Activated naive CD4-positive, alpha-beta T cell treated with anti-CD3 and anti-CD28 coated beads, Interleukin-2, amount 50 U/mL, for 72 hours (primary cell): Measurements from ENCODE around the gene MDN1. TPM values are rescaled to one million over a fixed set of nuclear protein-coding genes. Genes with fewer than 3 reads are reported as not detected.
"Not testable (repeated sequence)": the region's sequence is repeated elsewhere in the genome, so short reads cannot be mapped to it uniquely, and the experiment has no call there.

Source experiments
- ATAC-seq, 2 donors: fragments of 150-1000 bp; cut with Tn5 transposase; 2 replicates each; pipeline ENCODE4 v1.10.0; 2021; ENCODE audit warnings: mild to moderate bottlenecking in 2 of 2, moderate library complexity in 2 of 2
- DNase-seq, 2 donors: peaks; one replicate each; pipeline ENCODE4 v3.0.0; 2021 to 2022; ENCODE audit warnings: low spot score in 2 of 2
- H3K27ac Mint-ChIP-seq, 2 donors: one replicate each; pipeline ENCODE4 v1.8.0; 2022; ENCODE audit warnings: mild to moderate bottlenecking in 2 of 2, mixed read lengths in 2 of 2
- H3K36me3 Mint-ChIP-seq, 2 donors: one replicate each; pipeline ENCODE4 v1.8.0; 2022; ENCODE audit warnings: mixed read lengths in 2 of 2
- H3K9me3 Mint-ChIP-seq, 2 donors: one replicate each; pipeline ENCODE4 v1.8.0; 2022; ENCODE audit warnings: mixed read lengths in 2 of 2
- total RNA-seq, 2 donors: library from RNA; stranded (reverse); gene quantifications; one replicate each; pipeline ENCODE4 v1.2.3, GENCODE V29; 2022

MDN1 gene
- total RNA-seq, 2 donors from 2014 or later, result 57.5 to 76.8 TPM

DNA sequence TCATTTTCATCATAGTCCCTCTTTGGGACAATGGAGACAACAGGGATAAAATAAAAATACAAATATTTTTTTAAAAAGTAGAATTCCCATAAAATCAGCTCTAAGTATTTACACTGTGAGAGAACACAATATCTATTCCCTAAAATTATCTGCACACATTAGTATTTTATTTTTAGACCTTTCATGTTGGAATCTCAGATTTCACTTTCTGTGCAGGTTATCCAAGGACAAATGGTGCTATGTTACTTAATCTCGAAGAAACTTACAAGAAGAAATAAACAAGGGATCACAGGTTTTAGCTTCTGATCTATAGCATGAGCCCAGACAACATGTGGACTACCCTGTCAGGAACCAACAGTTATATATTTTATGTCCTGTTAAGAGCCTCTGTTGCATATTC lies 158.0 kb downstream of the MDN1 start:
- no peak for ATAC-seq
- peak overlapping the region in 1 of 2 donors; percentile 53 for H3K27ac Mint-ChIP-seq
- H3K36me3 Mint-ChIP-seq, result peaks cover 18 to 23% of the 10 kb centered on the region in 2 donors

DNA sequence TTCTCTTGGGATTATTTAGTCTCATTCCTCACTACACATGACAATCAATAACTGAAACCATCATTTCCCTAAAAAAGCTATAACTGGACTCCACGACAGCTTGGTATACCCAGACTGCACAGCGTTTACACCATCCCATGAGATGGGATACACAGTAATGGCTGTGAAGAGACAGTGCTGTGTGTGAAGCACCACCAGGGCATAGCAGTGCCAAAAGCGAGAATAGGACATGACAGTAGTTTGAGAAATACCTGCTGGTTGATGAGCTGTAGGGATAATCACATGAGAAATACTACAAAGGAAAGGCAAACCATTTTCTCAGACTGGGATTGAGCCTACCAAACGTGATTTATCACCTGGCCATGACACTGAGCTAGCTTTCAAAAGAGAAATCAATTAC lies 158.6 kb downstream of the MDN1 start:
- Mint-ChIP-seq H3K36me3 (peaks cover 18 to 23% of the 10 kb centered on the region in 2 donors), H3K9me3 (no peaks in the 10 kb centered on the region), H3K27ac (no peak overlapping the region)
- no peak for ATAC-seq
- DNase-seq, result no peak

More for the DNA sequence above, 158.0 kb downstream of the MDN1 start:
- H3K9me3 Mint-ChIP-seq, result no peaks in the 10 kb centered on the region
- no peak for DNase-seq

DNA sequence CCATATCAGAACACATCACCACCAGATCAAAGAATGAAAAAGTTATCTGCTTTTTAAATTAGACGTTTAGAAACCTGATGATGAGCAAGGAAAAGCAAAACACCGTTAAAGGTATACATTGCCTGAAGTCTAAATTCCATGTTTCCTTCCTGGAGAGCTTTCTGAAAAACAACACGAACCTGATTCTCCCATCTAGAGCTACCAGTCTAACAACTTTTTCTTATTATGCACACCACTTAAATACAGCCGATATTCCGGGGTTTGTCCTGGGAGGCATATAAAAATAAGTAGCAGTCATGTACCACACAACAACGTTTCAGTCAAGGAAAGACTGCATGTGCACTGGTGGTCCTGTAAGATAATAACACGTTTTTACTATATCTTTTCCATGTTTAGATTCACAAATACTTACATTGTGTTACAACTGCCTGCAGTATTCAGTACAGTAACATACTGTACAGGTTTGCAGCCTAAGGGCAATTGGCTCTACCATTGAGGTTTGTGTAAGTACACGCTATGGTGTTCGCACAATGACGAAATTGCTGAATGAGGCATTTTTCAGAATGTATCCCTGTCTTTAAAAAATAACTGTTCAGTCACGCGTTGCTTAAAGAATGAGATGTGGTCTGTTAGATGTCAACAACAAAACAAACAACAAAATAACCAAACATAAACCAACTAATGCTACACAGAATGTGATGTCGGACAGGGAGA lies 162.0 kb downstream of the MDN1 start:
- Mint-ChIP-seq H3K36me3 (peaks cover 27 to 34% of the 10 kb centered on the region in 2 donors), H3K9me3 (no peaks in the 10 kb centered on the region), H3K27ac (peak overlapping the region; percentile 13 to 27)
- ATAC-seq (no peak), DNase-seq (no peak)

DNA sequence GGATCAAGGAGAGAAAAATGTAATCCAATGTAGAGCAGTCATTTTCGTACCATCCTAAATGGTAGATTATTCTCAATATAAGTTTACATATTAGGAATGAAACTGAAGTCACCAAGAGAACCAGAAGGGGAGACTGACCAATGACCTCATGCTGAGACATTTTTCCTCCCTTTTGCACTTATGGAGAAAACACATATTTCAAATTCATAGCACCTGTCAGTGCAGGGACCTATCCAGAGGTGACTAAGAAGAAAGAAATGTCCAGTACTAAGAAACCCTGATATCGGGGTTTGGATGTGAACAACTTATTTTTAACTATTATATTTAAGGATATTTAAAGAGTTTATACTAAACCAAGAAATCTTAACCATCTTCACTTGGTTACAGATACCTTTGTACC lies 164.5 kb downstream of the MDN1 start:
- no peaks in the 10 kb centered on the region for H3K9me3 Mint-ChIP-seq
- no peak overlapping the region for H3K27ac Mint-ChIP-seq
- ATAC-seq, result no peak
- peaks cover 22 to 38% of the 10 kb centered on the region in 2 donors for H3K36me3 Mint-ChIP-seq
- no peak for DNase-seq

DNA sequence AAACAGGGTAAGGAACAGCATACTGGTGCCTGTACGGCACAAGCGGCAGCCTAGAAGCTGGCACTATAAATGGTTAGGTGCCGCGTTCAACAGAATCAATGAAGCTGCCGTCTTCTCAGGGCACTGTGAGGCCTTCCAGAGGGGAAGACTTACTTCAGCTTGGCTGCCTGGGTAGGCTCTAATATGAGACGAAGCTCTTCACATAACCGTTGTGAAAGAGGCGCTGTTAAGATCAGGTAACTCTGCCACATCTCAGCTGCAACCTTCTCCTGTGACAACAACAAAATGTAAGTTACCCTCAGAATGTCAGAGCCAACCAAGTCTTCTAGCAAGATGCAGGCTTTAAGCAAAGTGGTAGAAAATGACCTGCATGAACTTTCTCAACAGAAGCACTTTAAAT lies 169.0 kb downstream of the MDN1 start:
- H3K9me3 Mint-ChIP-seq, result no peaks in the 10 kb centered on the region
- DNase-seq (no peak), ATAC-seq (no peak)
- peak overlapping the region in 1 of 2 donors; percentile 22 for H3K27ac Mint-ChIP-seq
- peaks cover 14 to 18% of the 10 kb centered on the region in 2 donors for H3K36me3 Mint-ChIP-seq

DNA sequence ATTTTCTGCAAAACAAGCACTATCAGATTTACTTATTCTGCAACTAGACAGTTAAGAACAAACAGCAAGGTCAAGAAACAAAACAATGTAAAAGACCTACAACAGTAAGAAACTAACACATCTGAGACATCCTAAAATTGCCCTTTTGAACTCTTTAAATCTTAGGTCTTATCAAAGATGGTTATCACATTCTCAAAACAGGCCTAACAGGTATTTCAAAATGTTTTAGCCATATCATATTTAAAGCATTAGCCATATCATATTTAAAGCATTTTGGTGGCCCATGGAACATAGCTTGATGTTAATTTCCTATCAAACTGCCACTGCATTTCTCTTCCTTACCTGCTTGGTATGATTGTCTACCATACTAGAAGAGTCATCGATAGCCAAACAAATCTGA lies 169.9 kb downstream of the MDN1 start:
- ATAC-seq (no peak), DNase-seq (no peak)
- H3K36me3 Mint-ChIP-seq, result peaks cover 16 to 19% of the 10 kb centered on the region in 2 donors
- no peak overlapping the region for H3K27ac Mint-ChIP-seq
- no peaks in the 10 kb centered on the region for H3K9me3 Mint-ChIP-seq

DNA sequence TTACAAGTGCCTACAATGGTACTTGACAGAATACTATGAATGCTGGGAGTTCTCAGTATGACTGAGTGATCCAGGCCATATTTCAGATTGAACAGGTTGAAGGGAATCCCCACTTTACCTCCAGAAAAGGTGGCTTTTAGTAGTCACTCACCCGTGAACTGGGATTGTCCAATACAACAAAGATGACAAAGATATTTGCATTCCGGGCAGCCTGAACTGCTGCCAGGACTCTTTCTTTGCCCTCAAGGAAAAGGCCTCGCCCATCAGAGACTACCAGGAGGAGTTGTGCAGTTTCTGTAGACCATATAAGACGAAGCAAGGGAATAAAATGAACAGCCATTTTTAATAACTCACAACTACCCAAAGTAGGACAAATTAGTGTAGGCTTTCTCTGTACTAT lies 174.7 kb downstream of the MDN1 start:
- Mint-ChIP-seq H3K36me3 (peaks cover 12 to 22% of the 10 kb centered on the region in 2 donors), H3K9me3 (no peaks in the 10 kb centered on the region), H3K27ac (peak overlapping the region; percentile 67 to 70)
- ATAC-seq, result no peak
- DNase-seq, result no peak

DNA sequence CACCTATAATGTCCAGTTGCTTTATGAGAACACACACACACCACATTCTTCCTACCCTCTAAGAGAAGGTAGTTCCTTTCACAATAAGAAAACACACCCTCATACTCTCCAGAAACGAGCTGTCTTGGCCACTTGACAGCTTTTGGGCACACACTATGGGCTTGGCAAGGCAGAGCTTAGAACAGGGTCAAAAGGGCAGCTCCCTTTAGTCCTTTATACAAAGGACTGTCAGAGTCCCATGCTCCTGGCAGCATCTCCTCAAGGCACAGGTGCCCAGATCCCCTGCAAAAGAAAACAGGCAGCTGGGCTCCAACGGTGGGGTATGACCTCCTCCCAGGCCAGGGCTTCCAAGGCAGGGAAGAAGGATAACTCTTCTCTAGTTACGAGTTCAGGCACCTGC lies 176.2 kb downstream of the MDN1 start:
- no peak for ATAC-seq
- no peak for DNase-seq
- Mint-ChIP-seq H3K9me3 (no peaks in the 10 kb centered on the region), H3K36me3 (peaks cover 12 to 27% of the 10 kb centered on the region in 2 donors), H3K27ac (peak overlapping the region in 1 of 2 donors; percentile 23)

DNA sequence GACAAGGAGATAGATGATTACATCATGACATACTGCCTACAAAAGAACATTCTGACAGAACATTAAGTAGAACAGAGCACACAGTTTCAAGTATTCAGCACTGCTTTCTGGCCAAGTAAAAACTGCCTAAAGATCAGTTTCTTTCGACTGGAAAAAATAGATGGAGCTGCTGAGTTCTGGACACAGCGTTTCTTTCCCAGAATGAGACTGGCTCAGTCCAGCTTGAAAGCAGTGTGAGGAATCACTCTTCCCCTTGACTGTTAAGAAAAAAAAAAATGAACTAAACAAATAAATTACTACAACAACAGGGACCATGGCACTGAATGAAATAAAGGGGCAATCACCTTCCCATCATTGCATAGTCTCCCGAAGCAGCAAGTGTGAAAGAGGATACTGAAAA lies 176.6 kb downstream of the MDN1 start:
- Mint-ChIP-seq H3K9me3 (no peaks in the 10 kb centered on the region), H3K36me3 (peaks cover 17 to 28% of the 10 kb centered on the region in 2 donors), H3K27ac (no peak overlapping the region)
- ATAC-seq, result no peak
- no peak for DNase-seq

DNA sequence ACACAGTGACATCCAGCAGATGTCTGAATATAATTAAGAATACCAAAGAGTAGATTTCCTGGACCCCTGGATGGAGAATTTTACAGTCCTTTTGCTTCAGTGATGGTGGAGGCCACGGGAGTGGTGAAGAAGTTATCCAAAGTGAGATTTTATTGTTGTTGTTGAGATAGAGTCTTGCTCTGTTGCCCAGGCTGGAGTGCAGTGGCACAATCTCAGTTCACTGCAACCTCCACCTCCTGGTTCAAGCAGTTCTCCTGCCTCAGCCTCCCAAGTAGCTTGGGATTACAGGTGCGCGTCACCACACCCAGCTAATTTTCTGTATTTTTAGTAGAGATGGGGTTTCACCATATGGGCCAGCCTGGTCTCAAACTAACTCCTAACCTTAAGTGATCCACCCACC lies 178.0 kb downstream of the MDN1 start:
- not testable (repeated sequence) for DNase-seq, H3K9me3 Mint-ChIP-seq, ATAC-seq, H3K27ac Mint-ChIP-seq
- H3K36me3 Mint-ChIP-seq, result peaks cover 15 to 28% of the 10 kb centered on the region in 2 donors

DNA sequence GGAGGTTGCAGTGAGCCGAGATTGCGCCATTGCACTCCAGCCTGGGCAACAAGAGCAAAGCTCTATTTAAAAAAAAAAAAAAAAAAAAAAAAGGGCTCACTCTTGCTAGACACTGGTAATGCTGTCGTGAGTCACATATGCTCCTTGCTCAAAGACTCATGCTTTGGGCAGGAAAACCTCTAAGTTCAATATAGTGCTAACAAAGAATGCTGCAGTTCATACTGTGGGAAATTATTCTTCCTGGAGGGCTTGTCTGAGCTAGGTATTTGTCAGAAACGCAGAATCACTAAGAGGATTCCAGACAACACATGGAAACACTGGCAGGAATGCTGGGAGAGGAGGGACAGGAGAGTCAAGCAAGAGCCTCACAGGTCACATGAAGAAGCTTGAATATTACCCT lies 178.8 kb downstream of the MDN1 start:
- H3K36me3 Mint-ChIP-seq, result peaks cover 22 to 35% of the 10 kb centered on the region in 2 donors
- H3K27ac Mint-ChIP-seq, result no peak overlapping the region
- ATAC-seq (no peak), DNase-seq (no peak)
- H3K9me3 Mint-ChIP-seq, result no peaks in the 10 kb centered on the region

DNA sequence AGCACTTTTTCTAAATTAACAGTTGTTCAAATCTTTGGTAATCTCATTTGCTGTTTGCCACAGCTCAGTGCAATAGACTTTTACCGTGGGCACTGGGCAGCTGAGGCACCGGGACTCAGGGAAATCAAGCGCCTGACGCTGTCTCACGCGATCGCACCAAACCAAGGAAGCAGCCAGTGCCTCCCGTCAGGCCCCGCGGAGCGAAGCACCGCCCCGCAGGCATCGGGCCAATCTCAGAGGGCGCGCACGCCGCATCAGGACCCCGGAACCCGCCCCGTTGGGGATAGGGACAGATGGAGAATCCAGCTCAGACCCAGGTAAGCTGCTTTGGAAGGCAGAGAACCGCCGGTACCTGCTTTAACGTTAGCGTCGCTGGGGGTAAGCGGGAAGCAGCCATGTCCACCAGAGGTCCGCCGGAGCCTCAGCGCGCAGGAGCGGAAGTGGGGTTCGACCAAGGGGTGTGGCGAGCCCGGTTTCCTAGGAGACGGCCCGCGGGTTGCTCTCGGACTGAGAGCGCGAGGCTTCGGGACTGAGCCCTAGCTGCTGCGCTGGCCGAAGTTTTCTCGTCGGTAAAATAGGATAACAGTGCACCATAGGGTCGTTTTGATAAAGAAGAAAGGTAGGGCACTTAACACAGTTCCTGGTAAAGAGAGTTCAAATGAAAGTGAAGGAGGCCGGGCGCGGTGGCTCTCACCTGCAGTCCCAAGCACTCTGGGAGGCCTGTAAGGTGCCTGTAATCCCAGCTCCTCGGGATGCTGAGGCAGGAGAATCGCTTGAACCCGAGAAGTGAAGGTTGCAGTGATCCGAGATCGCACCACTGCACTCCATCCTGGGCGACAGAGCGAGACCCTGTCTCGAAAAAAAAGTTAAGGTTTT lies 181.0 kb downstream of the MDN1 start, which contains the start of gene LYRM2:
LYRM2 (minus strand) TSS at position 428 of the 876 bp plus-strand sequence; CDS start at position 397, 31 bp downstream.
- Mint-ChIP-seq H3K36me3 (peaks cover 19 to 36% of the 10 kb centered on the region in 2 donors), H3K9me3 (no peaks in the 10 kb centered on the region), H3K27ac (peak within 1 kb of the TSS; percentile 97 to 99)
- DNase-seq (peak; percentile 89 to 95), ATAC-seq (peak; percentile 97 to 98)

DNA sequence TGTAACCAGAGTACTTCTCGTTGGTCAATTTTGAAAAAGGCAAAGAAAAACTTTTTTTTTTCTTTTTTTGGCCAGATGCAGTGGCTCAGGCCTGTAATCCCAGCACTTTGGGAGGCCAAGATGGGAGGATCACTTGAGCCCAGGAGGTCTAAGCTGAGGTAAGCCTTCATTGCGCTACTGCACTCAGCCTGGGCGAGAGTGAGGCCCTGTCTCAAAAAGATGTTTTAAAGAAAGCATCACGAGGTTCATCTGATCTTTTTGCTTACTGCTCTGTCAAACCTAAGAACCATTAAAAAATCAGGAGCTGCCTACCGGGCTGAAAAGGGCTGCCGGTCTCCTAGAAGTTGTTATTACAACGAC lies 181.7 kb downstream of the MDN1 start:
- Mint-ChIP-seq H3K9me3 (no peaks in the 10 kb centered on the region), H3K27ac (peak overlapping the region; percentile 97 to 99), H3K36me3 (peaks cover 19 to 36% of the 10 kb centered on the region in 2 donors)
- DNase-seq, result no peak
- ATAC-seq, result no peak

DNA sequence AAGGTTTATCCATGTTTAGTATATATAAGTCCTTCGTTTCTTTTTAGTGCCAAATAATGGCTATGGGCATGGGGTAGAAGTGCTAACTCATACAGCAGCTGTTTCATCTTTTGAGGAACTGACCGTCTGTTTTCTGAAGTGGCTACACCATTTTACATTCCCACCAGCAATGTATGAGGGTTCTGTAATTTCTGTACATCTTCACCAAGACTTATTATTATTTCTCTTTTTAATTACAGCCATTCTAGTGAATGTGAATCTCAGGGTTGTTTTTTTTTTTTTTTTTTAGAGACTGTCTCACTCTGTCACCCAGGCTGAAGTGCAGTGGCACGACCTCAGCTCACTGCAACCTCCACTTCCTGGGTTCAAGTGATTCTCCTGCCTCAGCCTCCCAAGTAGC lies 183.2 kb downstream of the MDN1 start:
- H3K27ac Mint-ChIP-seq, H3K9me3 Mint-ChIP-seq, ATAC-seq, DNase-seq: not testable (repeated sequence)
- H3K36me3 Mint-ChIP-seq, result peaks cover 19 to 34% of the 10 kb centered on the region in 2 donors

DNA sequence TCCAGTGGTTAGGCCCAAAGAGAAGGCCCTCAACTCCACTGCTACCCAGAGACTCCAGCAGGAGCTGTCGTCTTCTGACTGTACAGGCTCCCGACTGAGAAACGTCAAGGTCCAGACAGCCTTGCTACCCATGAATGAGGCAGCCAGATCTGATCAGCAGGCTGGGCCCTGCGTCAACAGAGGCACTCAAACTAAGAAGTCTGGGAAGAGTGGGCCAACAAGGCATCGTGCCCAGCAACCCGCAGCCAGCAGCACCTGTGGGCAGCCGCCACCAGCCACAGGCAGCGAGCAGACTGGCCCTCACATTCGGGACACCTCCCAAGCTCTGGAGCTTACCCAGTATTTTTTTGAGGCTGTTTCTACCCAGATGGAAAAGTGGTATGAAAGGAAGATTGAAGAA lies 189.1 kb downstream of the MDN1 start:
- DNase-seq, result no peak
- peaks cover under 1 to 9% of the 10 kb centered on the region in 2 donors for H3K36me3 Mint-ChIP-seq
- H3K27ac Mint-ChIP-seq, result no peak overlapping the region
- H3K9me3 Mint-ChIP-seq, result no peaks in the 10 kb centered on the region
- ATAC-seq, result no peak

DNA sequence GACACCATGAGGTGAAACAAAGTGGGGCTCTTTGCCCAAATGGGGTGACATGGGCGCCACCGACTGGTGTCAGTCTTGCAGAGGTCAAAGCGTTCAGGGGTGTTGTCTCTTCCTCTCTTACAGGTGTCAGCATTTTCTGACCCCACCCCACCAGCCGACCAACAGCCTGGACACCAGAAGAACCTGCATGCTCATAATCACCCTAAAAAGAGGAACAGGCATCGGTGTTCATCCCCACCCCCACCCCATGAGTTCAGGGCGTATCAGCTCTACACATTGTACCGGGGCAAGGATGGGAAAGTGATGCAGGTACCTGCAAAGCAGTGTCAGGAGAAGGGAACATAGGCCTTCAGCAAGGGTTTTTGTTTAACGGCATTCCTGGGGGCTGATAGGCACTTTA lies 195.8 kb downstream of the MDN1 start:
- Mint-ChIP-seq H3K27ac (no peak overlapping the region), H3K9me3 (no peaks in the 10 kb centered on the region), H3K36me3 (no peaks in the 10 kb centered on the region)
- DNase-seq (no peak), ATAC-seq (no peak)

DNA sequence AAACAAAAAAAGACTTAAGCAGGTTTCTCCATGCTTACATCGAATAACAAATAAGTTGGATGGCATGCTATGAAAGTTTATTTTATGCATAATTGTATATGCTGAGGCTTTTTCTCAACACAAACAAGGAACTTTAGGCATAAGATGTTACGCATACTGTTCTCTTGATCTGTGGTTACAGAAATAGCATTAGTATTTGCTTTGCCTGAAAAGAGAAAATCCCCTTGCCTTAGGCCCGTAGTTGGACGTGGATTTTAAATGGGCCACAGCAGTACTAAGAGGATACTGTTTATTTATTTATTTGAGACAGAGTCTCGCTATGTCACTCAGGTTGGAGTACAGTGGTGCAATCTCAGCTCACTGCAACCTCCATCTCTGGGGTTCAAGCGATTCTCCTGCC lies 200.0 kb downstream of the MDN1 start:
- no peak overlapping the region for H3K27ac Mint-ChIP-seq

More for the DNA sequence above, 200.0 kb downstream of the MDN1 start:
- ATAC-seq, result no peak
- Mint-ChIP-seq H3K9me3 (no peaks in the 10 kb centered on the region), H3K36me3 (no peaks in the 10 kb centered on the region)
- DNase-seq, result no peak
